HCT116 (cell line): ENCODE measurements around the gene DAGLB. TPM values are rescaled to one million over a fixed set of nuclear protein-coding genes. Genes with fewer than 3 reads are reported as not detected.

Source experiments
- ATAC-seq: fragments of 200-7000 bp; cut with Tn5 transposase; 2 replicates; pipeline ENCODE4 v1.9.1; 2020; ENCODE audit warnings: mild to moderate bottlenecking, moderate library complexity
- BruUV-seq: library from RNA; stranded (reverse); fragments of 400-500 nt; replicated peaks from 2 replicates; lab custom pipeline; 2021; lab: Mats Ljungman, UMichigan
- CTCF ChIA-PET: fragments of 300-600 bp; sonication (Branson Sonifier 250); formaldehyde crosslinking; loops from one replicate; lab custom pipeline; 2021; ENCODE audit warnings: antibody characterized with exemption; lab: Charles Lee
- POLR2A ChIA-PET: fragments of 300-600, 350-600 bp; sonication (Branson Sonifier 250); formaldehyde crosslinking; loops from one replicate; lab custom pipeline; 2021; ENCODE audit warnings: antibody characterized with exemption; lab: Charles Lee
- RAD21 ChIA-PET, 2 experiments: fragments of 300-600 bp; sonication (Branson Sonifier 250); formaldehyde crosslinking; loops; one replicate each; lab custom pipeline; 2023; ENCODE audit warnings: low total read pairs in 2 of 2; ENCODE audit not compliant: uncharacterized antibody in 2 of 2, unreplicated experiment in 2 of 2, low non-redundant PET in 1 of 2; lab: Charles Lee
- DNase-seq: peaks from one replicate; pipeline ENCODE4 v3.0.0-alpha.2; 2010; ENCODE audit warnings: low read depth, low spot score
- H2AFZ ChIP-seq: fragments of 200-600 bp; shearing (Covaris generic), sonication (generic); 2 replicates; pipeline ENCODE4 v1.6.1; 2017; ENCODE audit warnings: low read depth, mixed run types, mixed read lengths, antibody characterized with exemption, low read length; ENCODE audit not compliant: poor library complexity, severe bottlenecking
- H3K27ac ChIP-seq: 2 replicates; pipeline ENCODE4 v1.5.1; 2012; ENCODE audit warnings: low read depth, low read length
- H3K27me3 ChIP-seq: fragments of 200-600 bp; sonication (generic); 2 replicates; pipeline ENCODE4 v1.6.1; 2016; ENCODE audit warnings: mixed run types, low read length, mixed read lengths; ENCODE audit not compliant: insufficient read depth
- H3K36me3 ChIP-seq, 2 experiments: fragments of 200-500 bp in 1 of 2; fragments of 200-600 bp in 1 of 2; sonication (Bioruptor generic) in 1 of 2; sonication (generic) in 1 of 2; 2 replicates each; pipeline versions ENCODE4 v1.5.1 to v1.6.1; 2014 to 2016; ENCODE audit warnings: low read length in 2 of 2, inconsistent platforms in 1 of 2, mixed read lengths in 1 of 2, mixed run types in 1 of 2; ENCODE audit not compliant: insufficient read depth in 2 of 2, control insufficient read depth in 1 of 2
- H3K4me1 ChIP-seq, 2 experiments: fragments of 200-600 bp in 1 of 2; sonication (generic) in 1 of 2; 2 replicates each; pipeline versions ENCODE4 v1.5.1 to v1.6.1; 2012 to 2017; ENCODE audit warnings: low read length in 2 of 2, inconsistent platforms in 1 of 2, mild to moderate bottlenecking in 1 of 2, mixed read lengths in 1 of 2, mixed run types in 1 of 2, moderate library complexity in 1 of 2; ENCODE audit not compliant: insufficient read depth in 2 of 2, control insufficient read depth in 1 of 2
- H3K4me2 ChIP-seq: fragments of 200-600 bp; sonication (generic); 2 replicates; pipeline ENCODE4 v1.6.1; 2017; ENCODE audit warnings: mixed run types, low read length, mixed read lengths
- H3K4me3 ChIP-seq, 2 experiments: fragments of 200-600 bp in 1 of 2; sonication (generic) in 1 of 2; replicated peaks in 1 of 2; 2 replicates each; pipeline ENCODE4 v1.5.1; 2011 to 2016; ENCODE audit warnings: low read length in 2 of 2, control low read depth in 1 of 2, low read depth in 1 of 2, mild to moderate bottlenecking in 1 of 2, mixed read lengths in 1 of 2, mixed run types in 1 of 2
- H3K79me2 ChIP-seq: fragments of 200-600 bp; sonication (generic); 2 replicates; pipeline ENCODE4 v1.6.1; 2017; ENCODE audit warnings: mild to moderate bottlenecking, mixed run types, low read length, moderate library complexity, mixed read lengths; ENCODE audit not compliant: insufficient read depth
- H3K9ac ChIP-seq: fragments of 200-600 bp; sonication (generic); 2 replicates; pipeline ENCODE4 v1.6.1; 2016; ENCODE audit warnings: low read length, mixed read lengths
- H3K9me2 ChIP-seq: fragments of 200-600 bp; sonication (generic), shearing (Covaris generic); 2 replicates; pipeline ENCODE4 v1.6.1; 2017; ENCODE audit warnings: mixed run types, mild to moderate bottlenecking, moderate library complexity; ENCODE audit not compliant: insufficient read depth
- H3K9me3 ChIP-seq, 2 experiments: fragments of 200-500 bp in 1 of 2; fragments of 200-600 bp in 1 of 2; sonication (Bioruptor generic) in 1 of 2; sonication (generic) in 1 of 2; 2 replicates each; pipeline ENCODE4 v1.6.1; 2014 to 2017; ENCODE audit warnings: low read length in 2 of 2, mixed read lengths in 2 of 2, inconsistent platforms in 1 of 2, low read depth in 1 of 2, mild to moderate bottlenecking in 1 of 2, mixed run types in 1 of 2, moderate library complexity in 1 of 2; ENCODE audit not compliant: control insufficient read depth in 1 of 2, insufficient read depth in 1 of 2
- H4K20me1 ChIP-seq: fragments of 200-600 bp; sonication (generic), shearing (Covaris generic); 2 replicates; pipeline ENCODE4 v1.6.1; 2017; ENCODE audit warnings: mixed run types, mild to moderate bottlenecking, moderate library complexity; ENCODE audit not compliant: insufficient read depth
- CBX3 ChIP-seq: IDR thresholded peaks from 2 replicates; pipeline ENCODE4 v1.6.1; 2012; ENCODE audit warnings: low read depth
- FOSL1 ChIP-seq: IDR thresholded peaks from 2 replicates; pipeline ENCODE4 v1.6.1; 2012; ENCODE audit warnings: low read depth
- POLR2AphosphoS5 ChIP-seq: IDR thresholded peaks from 2 replicates; pipeline ENCODE4 v1.6.1; 2011; ENCODE audit warnings: mild to moderate bottlenecking, low read depth, low read length, moderate library complexity
- RAD21 ChIP-seq: IDR thresholded peaks from 2 replicates; pipeline ENCODE4 v1.6.1; 2012; ENCODE audit warnings: low read depth, mild to moderate bottlenecking
- SP1 ChIP-seq: IDR thresholded peaks from 2 replicates; pipeline ENCODE4 v1.6.1; 2012; ENCODE audit warnings: low read depth
- SRF ChIP-seq: IDR thresholded peaks from 2 replicates; pipeline ENCODE4 v1.6.1; 2012; ENCODE audit warnings: low read depth
- ZFX ChIP-seq: fragments of 450-650 bp; IDR thresholded peaks from 2 replicates; pipeline ENCODE4 v1.6.1; 2017
- intact Hi-C: fragments of 100-400 bp; cut with micrococcal nuclease; formaldehyde crosslinking; loops from 2 replicates; pipeline ENCODE4 v1.10.0; 2022
- total RNA-seq: library from RNA; stranded (reverse); gene quantifications from one replicate; pipeline ENCODE4 v1.2.1, GENCODE V29; 2021; ENCODE audit not compliant: unreplicated experiment
- TF ChIP-seq, protein P1 (sequence below): IDR thresholded peaks from 2 replicates; pipeline ENCODE4 v1.6.1; 2012; ENCODE audit warnings: low read depth
- TF ChIP-seq, protein P2 (sequence below), 3 experiments: fragments of 200-600 bp in 1 of 3; sonication (generic) in 1 of 3; IDR thresholded peaks in 2 of 3; conservative IDR thresholded peaks in 1 of 3; 2 replicates each; pipeline ENCODE4 v1.5.1; 2012 to 2017; ENCODE audit warnings: low read depth in 2 of 3, low read length in 2 of 3, antibody characterized with exemption in 1 of 3, borderline replicate concordance in 1 of 3, control low read depth in 1 of 3, mild to moderate bottlenecking in 1 of 3, mixed read lengths in 1 of 3, mixed run types in 1 of 3, moderate library complexity in 1 of 3; ENCODE audit not compliant: insufficient read depth in 1 of 3
- TF ChIP-seq, protein P3 (sequence below): IDR thresholded peaks from 2 replicates; pipeline ENCODE4 v1.6.1; 2012
- TF ChIP-seq, protein P4 (sequence below): IDR thresholded peaks from 2 replicates; pipeline ENCODE4 v1.6.1; 2012

DAGLB gene
- total RNA-seq, 1 experiment from 2014 or later, result 30.2 TPM

DNA sequence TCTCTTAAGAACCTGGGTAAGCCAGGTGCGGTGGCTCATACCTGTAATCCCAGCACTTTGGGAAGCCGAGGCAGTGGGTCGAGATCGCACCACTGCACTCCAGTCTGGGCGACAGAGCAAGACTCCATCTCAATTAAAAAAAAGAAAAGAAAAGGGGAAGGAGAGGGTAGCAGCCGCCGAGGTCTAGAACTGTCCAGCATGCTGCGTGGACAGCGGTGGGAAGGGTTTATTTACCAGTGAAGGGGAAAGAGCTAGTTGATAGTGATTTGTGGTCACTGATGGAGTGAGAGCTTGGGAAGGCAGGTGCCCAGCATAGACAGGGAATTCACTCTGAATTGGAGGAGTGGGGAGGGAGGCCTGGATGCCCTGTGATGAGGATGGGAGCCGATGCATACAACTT, 43.4 kb upstream of the DAGLB start (continued):
- TF ChIP-seq, protein P1, sequence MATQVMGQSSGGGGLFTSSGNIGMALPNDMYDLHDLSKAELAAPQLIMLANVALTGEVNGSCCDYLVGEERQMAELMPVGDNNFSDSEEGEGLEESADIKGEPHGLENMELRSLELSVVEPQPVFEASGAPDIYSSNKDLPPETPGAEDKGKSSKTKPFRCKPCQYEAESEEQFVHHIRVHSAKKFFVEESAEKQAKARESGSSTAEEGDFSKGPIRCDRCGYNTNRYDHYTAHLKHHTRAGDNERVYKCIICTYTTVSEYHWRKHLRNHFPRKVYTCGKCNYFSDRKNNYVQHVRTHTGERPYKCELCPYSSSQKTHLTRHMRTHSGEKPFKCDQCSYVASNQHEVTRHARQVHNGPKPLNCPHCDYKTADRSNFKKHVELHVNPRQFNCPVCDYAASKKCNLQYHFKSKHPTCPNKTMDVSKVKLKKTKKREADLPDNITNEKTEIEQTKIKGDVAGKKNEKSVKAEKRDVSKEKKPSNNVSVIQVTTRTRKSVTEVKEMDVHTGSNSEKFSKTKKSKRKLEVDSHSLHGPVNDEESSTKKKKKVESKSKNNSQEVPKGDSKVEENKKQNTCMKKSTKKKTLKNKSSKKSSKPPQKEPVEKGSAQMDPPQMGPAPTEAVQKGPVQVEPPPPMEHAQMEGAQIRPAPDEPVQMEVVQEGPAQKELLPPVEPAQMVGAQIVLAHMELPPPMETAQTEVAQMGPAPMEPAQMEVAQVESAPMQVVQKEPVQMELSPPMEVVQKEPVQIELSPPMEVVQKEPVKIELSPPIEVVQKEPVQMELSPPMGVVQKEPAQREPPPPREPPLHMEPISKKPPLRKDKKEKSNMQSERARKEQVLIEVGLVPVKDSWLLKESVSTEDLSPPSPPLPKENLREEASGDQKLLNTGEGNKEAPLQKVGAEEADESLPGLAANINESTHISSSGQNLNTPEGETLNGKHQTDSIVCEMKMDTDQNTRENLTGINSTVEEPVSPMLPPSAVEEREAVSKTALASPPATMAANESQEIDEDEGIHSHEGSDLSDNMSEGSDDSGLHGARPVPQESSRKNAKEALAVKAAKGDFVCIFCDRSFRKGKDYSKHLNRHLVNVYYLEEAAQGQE, result no peak
- no peak for TF ChIP-seq SRF
- no peak for TF ChIP-seq SP1
- TF ChIP-seq CBX3, result no peak
- no peak for TF ChIP-seq RAD21
- TF ChIP-seq FOSL1, result no peak
- TF ChIP-seq ZFX, result no peak
- TF ChIP-seq, protein P2, sequence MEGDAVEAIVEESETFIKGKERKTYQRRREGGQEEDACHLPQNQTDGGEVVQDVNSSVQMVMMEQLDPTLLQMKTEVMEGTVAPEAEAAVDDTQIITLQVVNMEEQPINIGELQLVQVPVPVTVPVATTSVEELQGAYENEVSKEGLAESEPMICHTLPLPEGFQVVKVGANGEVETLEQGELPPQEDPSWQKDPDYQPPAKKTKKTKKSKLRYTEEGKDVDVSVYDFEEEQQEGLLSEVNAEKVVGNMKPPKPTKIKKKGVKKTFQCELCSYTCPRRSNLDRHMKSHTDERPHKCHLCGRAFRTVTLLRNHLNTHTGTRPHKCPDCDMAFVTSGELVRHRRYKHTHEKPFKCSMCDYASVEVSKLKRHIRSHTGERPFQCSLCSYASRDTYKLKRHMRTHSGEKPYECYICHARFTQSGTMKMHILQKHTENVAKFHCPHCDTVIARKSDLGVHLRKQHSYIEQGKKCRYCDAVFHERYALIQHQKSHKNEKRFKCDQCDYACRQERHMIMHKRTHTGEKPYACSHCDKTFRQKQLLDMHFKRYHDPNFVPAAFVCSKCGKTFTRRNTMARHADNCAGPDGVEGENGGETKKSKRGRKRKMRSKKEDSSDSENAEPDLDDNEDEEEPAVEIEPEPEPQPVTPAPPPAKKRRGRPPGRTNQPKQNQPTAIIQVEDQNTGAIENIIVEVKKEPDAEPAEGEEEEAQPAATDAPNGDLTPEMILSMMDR (IDR thresholded peaks at IDR 0.05 in 2 of 3, conservative IDR thresholded peaks at IDR 0.05 in 1 of 3; ENCODE audit: borderline replicate concordance in 1 of 3, insufficient read depth in 1 of 3, low read depth in 2 of 3, low read length in 2 of 3), result no peak
- TF ChIP-seq, all 23 proteins: peak for 0

DNA sequence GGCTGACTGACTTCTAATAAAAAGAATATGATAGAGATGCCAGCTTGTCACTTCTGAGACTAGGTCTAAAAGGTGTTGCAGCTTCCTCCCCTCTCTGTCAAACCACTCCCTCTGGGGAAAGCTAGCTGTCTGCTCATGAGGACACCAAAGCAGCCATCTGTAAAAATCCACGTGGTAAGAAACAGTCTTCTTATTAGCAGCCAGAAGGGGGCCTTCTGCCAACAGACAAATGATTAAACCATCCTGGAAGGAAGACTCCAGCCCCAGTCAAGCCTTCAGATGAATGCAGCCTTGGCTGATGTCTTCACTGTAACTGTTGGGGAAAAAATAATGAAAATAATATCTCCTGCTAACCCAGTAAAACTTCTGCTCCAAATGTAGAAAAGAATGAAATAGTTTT, 41.9 kb upstream of the DAGLB start:
- Histone ChIP-seq H3K4me2 (no peak overlapping the region), H4K20me1 (no peaks in the 10 kb centered on the region), H3K79me2 (no peaks in the 10 kb centered on the region), H3K27me3 (no peaks in the 10 kb centered on the region), H3K4me3 (no peak overlapping the region), H3K36me3 (no peaks in the 10 kb centered on the region), H3K9me2 (no peaks in the 10 kb centered on the region), H3K9ac (no peak overlapping the region), H2AFZ (no peak overlapping the region), H3K9me3 (no peaks in the 10 kb centered on the region), H3K4me1 (peaks cover 3 to 4% of the 10 kb centered on the region in 2 experiments; a peak in 3 of 4 replicates), H3K27ac (no peak overlapping the region)
- intact Hi-C loops, result no loop called here
- no TSS peak for BruUV-seq
- CTCF ChIA-PET, result no interaction called here
- RAD21 ChIA-PET, result interaction anchor here in 1 of 2 experiments (1.1 kb wide), 1 partner anchor 46 kb away, joined by 7 read pairs; no protein-coding TSS in a partner anchor
- TF ChIP-seq, protein P2 (IDR thresholded peaks at IDR 0.05 in 2 of 3, conservative IDR thresholded peaks at IDR 0.05 in 1 of 3; ENCODE audit: borderline replicate concordance in 1 of 3, insufficient read depth in 1 of 3, low read depth in 2 of 3, low read length in 2 of 3), result peak in 2 of 3 experiments; percentile 27 to 40; a peak in 3 of 6 replicates
- TF ChIP-seq, protein P3, sequence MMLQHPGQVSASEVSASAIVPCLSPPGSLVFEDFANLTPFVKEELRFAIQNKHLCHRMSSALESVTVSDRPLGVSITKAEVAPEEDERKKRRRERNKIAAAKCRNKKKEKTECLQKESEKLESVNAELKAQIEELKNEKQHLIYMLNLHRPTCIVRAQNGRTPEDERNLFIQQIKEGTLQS, result no peak
- TF ChIP-seq, protein P4, sequence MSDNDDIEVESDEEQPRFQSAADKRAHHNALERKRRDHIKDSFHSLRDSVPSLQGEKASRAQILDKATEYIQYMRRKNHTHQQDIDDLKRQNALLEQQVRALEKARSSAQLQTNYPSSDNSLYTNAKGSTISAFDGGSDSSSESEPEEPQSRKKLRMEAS, result peak; percentile 57
- TF ChIP-seq RAD21 (peak; percentile 37; the same call in 1 of the 2 replicates), POLR2AphosphoS5 (no peak), FOSL1 (no peak)
- POLR2A ChIA-PET, result no interaction called here
- peak; percentile 75 for ATAC-seq
- DNase-seq, result peak; percentile 16
